Fibroblast of peridontal ligament (primary cell): ENCODE results near the gene HSD17B10.
"Not testable (repeated sequence)": the region's sequence is repeated elsewhere in the genome, so short reads cannot be mapped to it uniquely, and the experiment has no call there.

Source experiments
- DNase-seq: peaks from one replicate; pipeline ENCODE4 v3.0.0-alpha.2; 2010; ENCODE audit errors: extremely low read depth

Gene HSD17B10

GRCh38 chrX:53433651-53434639, at the start of gene HSD17B10:
Gene HSD17B10, minus strand, starts transcription at chrX:53434370. Its CDS starts 25 bp downstream, at chrX:53434345.
- peak; percentile 56 for DNase-seq

- DNase-seq = no peak
Observed at GRCh38 chrX:53483416-53483815, 49.2 kb upstream of the HSD17B10 start.

- peak; percentile 69 for DNase-seq
Observed at GRCh38 chrX:53481816-53482465, 47.8 kb upstream of the HSD17B10 start.

- DNase-seq = no peak
Observed at GRCh38 chrX:53481093-53481492, 46.9 kb upstream of the HSD17B10 start.

GRCh38 chrX:53479301-53479700, 45.1 kb upstream of the HSD17B10 start:
- no peak for DNase-seq

- DNase-seq = no peak
Observed at GRCh38 chrX:53476371-53476770, 42.2 kb upstream of the HSD17B10 start.

GRCh38 chrX:53474707-53475106, 40.5 kb upstream of the HSD17B10 start:
- no peak for DNase-seq

GRCh38 chrX:53471346-53471745, 37.2 kb upstream of the HSD17B10 start:
- DNase-seq = no peak

GRCh38 chrX:53468659-53469058, 34.5 kb upstream of the HSD17B10 start:
- not testable (repeated sequence) for DNase-seq

GRCh38 chrX:53458082-53458481, 23.9 kb upstream of the HSD17B10 start:
- peak; percentile 51 for DNase-seq

GRCh38 chrX:53456254-53456653, 22.1 kb upstream of the HSD17B10 start:
- peak; percentile 55 for DNase-seq

- no peak for DNase-seq
Observed at GRCh38 chrX:53452812-53453211, 18.6 kb upstream of the HSD17B10 start.

GRCh38 chrX:53449632-53450031, 15.5 kb upstream of the HSD17B10 start:
- DNase-seq = no peak

- no peak for DNase-seq
Observed at GRCh38 chrX:53447441-53447840, 13.3 kb upstream of the HSD17B10 start.

- DNase-seq = peak; percentile 29
Observed at GRCh38 chrX:53445977-53446376, 11.8 kb upstream of the HSD17B10 start.

GRCh38 chrX:53442322-53442631, 8.1 kb upstream of the HSD17B10 start:
- no peak for DNase-seq

- DNase-seq = peak; percentile 58
Observed at GRCh38 chrX:53441531-53442321, 7.6 kb upstream of the HSD17B10 start.

GRCh38 chrX:53440621-53441517, 6.7 kb upstream of the HSD17B10 start:
- DNase-seq = peak; percentile 62

- DNase-seq = no peak
Observed at GRCh38 chrX:53440101-53440500, 5.9 kb upstream of the HSD17B10 start.

- no peak for DNase-seq
Observed at GRCh38 chrX:53438832-53439230, 4.7 kb upstream of the HSD17B10 start.

GRCh38 chrX:53438174-53438831, 4.1 kb upstream of the HSD17B10 start:
- DNase-seq = no peak
